Loucy (cell line): ENCODE measurements around the gene SNORC.
A peak's percentile ranks its signal among the peaks of the same experiment; 100 is the strongest.

ENCODE experiments used
- H2AFZ ChIP-seq: fragments of 200-600 bp; sonication (generic); 2 replicates; pipeline ENCODE4 v1.6.0; 2016; ENCODE audit warnings: antibody characterized with exemption, mild to moderate bottlenecking, low read length, moderate library complexity
- H3F3A ChIP-seq: fragments of 200-600 bp; 2 replicates; pipeline ENCODE4 v1.6.0; 2016; ENCODE audit warnings: antibody characterized with exemption, low read depth, mild to moderate bottlenecking
- H3K27me3 ChIP-seq: fragments of 200-600 bp; sonication (generic); 2 replicates; pipeline ENCODE4 v1.6.1; 2014; ENCODE audit warnings: low read length, mild to moderate bottlenecking; ENCODE audit not compliant: insufficient read depth, poor library complexity, severe bottlenecking
- H3K36me3 ChIP-seq: fragments of 200-600 bp; sonication (generic); 2 replicates; pipeline ENCODE4 v1.6.1; 2016; ENCODE audit warnings: low read length; ENCODE audit not compliant: insufficient read depth
- H3K4me1 ChIP-seq: fragments of 200-600 bp; sonication (generic); 2 replicates; pipeline ENCODE4 v1.5.1; 2014; ENCODE audit warnings: low read length, mild to moderate bottlenecking; ENCODE audit not compliant: insufficient read depth, poor library complexity, severe bottlenecking
- H3K4me2 ChIP-seq: fragments of 200-600 bp; sonication (generic); 2 replicates; pipeline ENCODE4 v1.6.0; 2014; ENCODE audit warnings: antibody characterized with exemption, low read length, low read depth, mild to moderate bottlenecking; ENCODE audit not compliant: poor library complexity, severe bottlenecking
- H3K4me3 ChIP-seq: fragments of 200-600 bp; sonication (generic); 2 replicates; pipeline ENCODE4 v1.5.1; 2014; ENCODE audit warnings: low read length, mild to moderate bottlenecking, mixed read lengths; ENCODE audit not compliant: poor library complexity, severe bottlenecking
- H3K79me2 ChIP-seq: fragments of 200-600 bp; sonication (generic); 2 replicates; pipeline ENCODE4 v1.6.1; 2014; ENCODE audit warnings: low read length; ENCODE audit not compliant: insufficient read depth
- H3K9ac ChIP-seq: fragments of 200-600 bp; sonication (generic); 2 replicates; pipeline ENCODE4 v1.6.0; 2014; ENCODE audit warnings: mild to moderate bottlenecking, low read depth, low read length, moderate library complexity; ENCODE audit not compliant: poor library complexity, severe bottlenecking
- H3K9me2 ChIP-seq: fragments of 200-600 bp; sonication (generic); replicated peaks from 2 replicates; pipeline ENCODE4 v1.6.1; 2016; ENCODE audit warnings: low read depth, low read length, mixed read lengths
- H3K9me3 ChIP-seq: fragments of 200-600 bp; sonication (generic); 2 replicates; pipeline ENCODE4 v1.6.1; 2014; ENCODE audit warnings: mild to moderate bottlenecking, antibody characterized with exemption, low read length, low read depth; ENCODE audit not compliant: insufficient read depth
- H4K20me1 ChIP-seq: fragments of 200-600 bp; sonication (generic); 2 replicates; pipeline ENCODE4 v1.6.0; 2014; ENCODE audit warnings: antibody characterized with exemption, low read length, mild to moderate bottlenecking; ENCODE audit not compliant: insufficient read depth, poor library complexity, severe bottlenecking
- EZH2phosphoT487 ChIP-seq: fragments of 200-600 bp; IDR thresholded peaks from 2 replicates; pipeline ENCODE4 v1.6.1; 2018; ENCODE audit warnings: antibody characterized with exemption, mild to moderate bottlenecking, moderate library complexity, borderline replicate concordance
- TF ChIP-seq, protein P1 (sequence below): fragments of 200-600 bp; sonication (generic); conservative IDR thresholded peaks from 2 replicates; pipeline ENCODE4 v1.5.1; 2014; ENCODE audit warnings: mild to moderate bottlenecking, antibody characterized with exemption, low read length

Gene SNORC

DNA sequence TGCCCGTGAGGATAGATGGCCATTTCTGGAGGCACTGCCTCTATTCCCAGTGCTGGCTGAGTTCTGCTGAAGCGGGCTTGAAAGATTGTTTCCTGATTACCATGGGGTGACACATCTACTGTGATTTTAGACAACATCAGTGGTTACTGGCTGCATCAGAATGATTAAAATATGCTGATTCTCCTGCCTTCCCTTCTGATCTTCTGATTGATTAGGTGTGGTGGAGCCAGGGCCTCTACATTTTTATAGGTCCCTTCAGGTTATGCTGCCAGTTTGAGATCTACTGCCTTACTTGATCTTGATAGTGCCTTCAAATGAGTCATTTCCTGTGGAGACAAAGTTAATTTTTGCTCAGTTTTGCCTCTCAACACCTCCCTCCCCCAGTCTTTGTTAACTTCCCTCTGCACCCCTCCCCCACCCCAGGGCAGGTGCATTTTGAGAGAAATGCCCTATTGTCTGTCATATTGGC is 31.6 kb upstream of the SNORC start:
- Histone ChIP-seq H3K79me2 (no peaks in the 10 kb centered on the region), H2AFZ (no peak overlapping the region), H3K9me3 (no peaks in the 10 kb centered on the region), H3K4me1 (peaks cover 44% of the 10 kb centered on the region), H3K4me3 (peak overlapping the region; percentile 56), H3K9me2 (no peaks in the 10 kb centered on the region), H3F3A (no peaks in the 10 kb centered on the region), H3K36me3 (peaks cover 64% of the 10 kb centered on the region), H3K9ac (peak overlapping the region; percentile 2), H3K4me2 (peak overlapping the region; percentile 59), H3K27me3 (no peaks in the 10 kb centered on the region), H4K20me1 (no peaks in the 10 kb centered on the region)
- TF ChIP-seq EZH2phosphoT487 = no peak
- TF ChIP-seq, protein P1, sequence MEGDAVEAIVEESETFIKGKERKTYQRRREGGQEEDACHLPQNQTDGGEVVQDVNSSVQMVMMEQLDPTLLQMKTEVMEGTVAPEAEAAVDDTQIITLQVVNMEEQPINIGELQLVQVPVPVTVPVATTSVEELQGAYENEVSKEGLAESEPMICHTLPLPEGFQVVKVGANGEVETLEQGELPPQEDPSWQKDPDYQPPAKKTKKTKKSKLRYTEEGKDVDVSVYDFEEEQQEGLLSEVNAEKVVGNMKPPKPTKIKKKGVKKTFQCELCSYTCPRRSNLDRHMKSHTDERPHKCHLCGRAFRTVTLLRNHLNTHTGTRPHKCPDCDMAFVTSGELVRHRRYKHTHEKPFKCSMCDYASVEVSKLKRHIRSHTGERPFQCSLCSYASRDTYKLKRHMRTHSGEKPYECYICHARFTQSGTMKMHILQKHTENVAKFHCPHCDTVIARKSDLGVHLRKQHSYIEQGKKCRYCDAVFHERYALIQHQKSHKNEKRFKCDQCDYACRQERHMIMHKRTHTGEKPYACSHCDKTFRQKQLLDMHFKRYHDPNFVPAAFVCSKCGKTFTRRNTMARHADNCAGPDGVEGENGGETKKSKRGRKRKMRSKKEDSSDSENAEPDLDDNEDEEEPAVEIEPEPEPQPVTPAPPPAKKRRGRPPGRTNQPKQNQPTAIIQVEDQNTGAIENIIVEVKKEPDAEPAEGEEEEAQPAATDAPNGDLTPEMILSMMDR = no peak

DNA sequence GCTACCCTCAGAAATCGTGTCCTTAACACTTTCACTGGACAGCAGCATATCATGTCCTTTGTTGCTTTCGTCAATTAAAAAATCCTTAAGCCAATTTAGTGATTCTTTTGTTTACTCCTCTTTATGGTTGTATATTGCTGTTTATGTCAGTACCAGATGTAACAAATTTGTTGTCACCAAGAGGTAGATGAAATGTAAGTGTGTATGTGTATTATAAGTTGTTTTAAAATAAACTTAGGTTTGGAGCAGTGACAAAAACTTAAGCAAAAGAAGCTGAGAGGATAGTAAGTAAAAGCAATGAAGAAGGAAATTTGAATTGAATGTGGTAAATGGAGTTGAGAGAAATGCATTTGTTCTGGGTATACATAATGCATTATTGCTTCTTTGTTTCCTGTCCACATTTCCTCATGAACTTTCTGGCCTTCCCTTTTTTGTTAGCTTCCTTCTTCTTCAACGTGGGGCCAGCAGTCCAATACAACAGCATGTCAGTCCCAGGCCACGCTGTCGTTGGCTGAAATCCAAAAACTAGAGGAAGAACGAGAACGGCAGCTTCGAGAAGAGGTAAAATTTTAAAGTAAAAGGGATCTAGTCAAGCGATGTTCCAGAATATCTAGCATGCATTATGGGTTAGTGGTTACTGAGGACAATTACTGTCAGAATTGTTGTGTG is 30.5 kb upstream of the SNORC start:
- Histone ChIP-seq H3F3A (no peaks in the 10 kb centered on the region), H3K36me3 (peaks cover 63% of the 10 kb centered on the region), H3K9ac (peak overlapping the region; percentile 23), H3K9me2 (no peaks in the 10 kb centered on the region), H3K27me3 (no peaks in the 10 kb centered on the region), H3K9me3 (no peaks in the 10 kb centered on the region), H3K4me3 (peak overlapping the region; percentile 56), H3K4me1 (peaks cover 44% of the 10 kb centered on the region), H3K79me2 (no peaks in the 10 kb centered on the region), H4K20me1 (no peaks in the 10 kb centered on the region), H2AFZ (no peak overlapping the region), H3K4me2 (peak overlapping the region; percentile 59)
- TF ChIP-seq, protein P1 = no peak
- no peak for TF ChIP-seq EZH2phosphoT487

DNA sequence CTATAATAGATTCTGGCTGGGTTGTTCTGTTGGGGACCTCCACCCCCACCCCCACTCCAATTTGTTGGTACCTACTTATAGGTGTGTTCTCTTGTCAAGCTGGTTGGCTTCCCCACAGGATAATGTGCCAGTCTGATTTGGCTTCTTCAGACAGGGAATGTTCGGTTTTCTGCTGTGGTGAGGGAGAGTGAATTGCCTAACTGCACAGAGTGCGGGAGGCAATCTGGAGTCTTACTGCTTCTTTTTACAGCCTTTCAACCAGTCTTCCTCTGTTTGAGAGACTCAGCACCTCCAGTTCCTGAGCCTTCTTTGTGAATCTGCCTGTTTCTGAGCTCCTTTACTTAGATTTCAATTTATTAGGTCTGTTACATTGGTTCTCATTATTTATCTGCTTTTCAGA is 27.4 kb upstream of the SNORC start:
- Histone ChIP-seq H3K9me3 (no peaks in the 10 kb centered on the region), H3K27me3 (no peaks in the 10 kb centered on the region), H3K4me1 (peaks cover 24% of the 10 kb centered on the region), H4K20me1 (no peaks in the 10 kb centered on the region), H3K79me2 (no peaks in the 10 kb centered on the region), H3K4me3 (no peak overlapping the region), H3F3A (no peaks in the 10 kb centered on the region), H2AFZ (no peak overlapping the region), H3K36me3 (peaks cover 70% of the 10 kb centered on the region), H3K4me2 (no peak overlapping the region), H3K9ac (no peak overlapping the region), H3K9me2 (no peaks in the 10 kb centered on the region)
- TF ChIP-seq, protein P1 = no peak
- no peak for TF ChIP-seq EZH2phosphoT487
